GM12878 (cell line): ENCODE data around the gene S1PR2. TPM values are rescaled to one million over a fixed set of nuclear protein-coding genes. Genes with fewer than 3 reads are reported as not detected.

ENCODE experiments used
- ATAC-seq: fragments of 200-7000 bp; cut with Tn5 transposase; 3 replicates; pipeline ENCODE4 v1.9.1; 2020; ENCODE audit warnings: mild to moderate bottlenecking, moderate library complexity
- BruUV-seq: library from RNA; stranded (reverse); fragments of 400-500 nt; replicated peaks from 2 replicates; lab custom pipeline; 2021; lab: Mats Ljungman, UMichigan
- CTCF ChIA-PET: fragments of 300-600 bp; sonication (Branson Sonifier 250); formaldehyde crosslinking; extraction: SDS; loops from one replicate; lab custom pipeline; 2021; ENCODE audit warnings: inconsistent platforms; lab: Yijun Ruan, JAX
- POLR2A ChIA-PET: fragments of 350-600 bp; formaldehyde crosslinking; extraction: SDS; loops from one replicate; lab custom pipeline; 2021; ENCODE audit warnings: inconsistent platforms; lab: Charles Lee
- RAD21 ChIA-PET: fragments of 300-600 bp; sonication (Branson Sonifier 250); formaldehyde crosslinking; loops from one replicate; lab custom pipeline; 2023; ENCODE audit warnings: antibody characterized with exemption; ENCODE audit not compliant: unreplicated experiment; lab: Charles Lee
- SMC1A ChIA-PET: fragments of 300-600 bp; sonication (Branson Sonifier 250); formaldehyde crosslinking; loops from one replicate; lab custom pipeline; 2023; ENCODE audit not compliant: unreplicated experiment, uncharacterized antibody; lab: Charles Lee
- DNase-seq: peaks from one replicate; pipeline ENCODE4 v3.0.0-alpha.2; 2011; ENCODE audit warnings: low read depth, low spot score
- FAIRE-seq: peaks from 3 replicates; lab custom pipeline; 2011; peaks lifted over from hg19 to GRCh38; lab: Jason Lieb, UNC
- H2AFZ ChIP-seq: 2 replicates; pipeline ENCODE4 v1.6.0; 2011; ENCODE audit warnings: low read depth, low read length, control low read depth; ENCODE audit not compliant: control insufficient read depth
- H3K27ac ChIP-seq: 2 replicates; pipeline ENCODE4 v1.5.1; 2011; ENCODE audit warnings: control low read depth; ENCODE audit not compliant: control insufficient read depth, insufficient read depth
- H3K27me3 ChIP-seq, 2 experiments: replicated peaks in 1 of 2; 2 replicates each; pipeline versions ENCODE4 v1.6.0 to v1.6.1; 2011; ENCODE audit warnings: low read length in 1 of 2; ENCODE audit not compliant: control insufficient read depth in 2 of 2, insufficient read depth in 2 of 2
- H3K36me3 ChIP-seq, 2 experiments: 2 replicates each; pipeline ENCODE4 v1.5.1; 2011; ENCODE audit warnings: low read length in 1 of 2; ENCODE audit not compliant: control insufficient read depth in 2 of 2, insufficient read depth in 2 of 2
- H3K4me1 ChIP-seq: 2 replicates; pipeline ENCODE4 v1.6.1; 2011; ENCODE audit warnings: mild to moderate bottlenecking, low read length, moderate library complexity, mixed read lengths; ENCODE audit not compliant: control insufficient read depth, insufficient read depth
- H3K4me2 ChIP-seq: 2 replicates; pipeline ENCODE4 v1.6.0; 2011; ENCODE audit warnings: control low read depth; ENCODE audit not compliant: control insufficient read depth, insufficient read depth
- H3K4me3 ChIP-seq: fragments of 200-600 bp; sonication (generic); 2 replicates; pipeline ENCODE4 v1.5.1; 2016
- H3K79me2 ChIP-seq: 2 replicates; pipeline ENCODE4 v1.6.0; 2011; ENCODE audit warnings: low read length; ENCODE audit not compliant: control insufficient read depth, insufficient read depth
- H3K9ac ChIP-seq: 2 replicates; pipeline ENCODE4 v1.8.0; 2011; ENCODE audit warnings: low read length, control low read depth, mixed read lengths; ENCODE audit not compliant: control insufficient read depth, insufficient read depth
- H3K9me3 ChIP-seq: replicated peaks from 3 replicates; pipeline ENCODE4 v1.5.1; 2011; ENCODE audit warnings: mild to moderate bottlenecking, low read length; ENCODE audit not compliant: control insufficient read depth, insufficient read depth
- H4K20me1 ChIP-seq: 2 replicates; pipeline ENCODE4 v1.6.0; 2011; ENCODE audit not compliant: control insufficient read depth, insufficient read depth
- ATF3 ChIP-seq: IDR thresholded peaks from 2 replicates; pipeline ENCODE4 v1.6.1; 2011; ENCODE audit warnings: low read depth, mild to moderate bottlenecking, low read length, moderate library complexity, borderline replicate concordance; ENCODE audit errors: extremely low read depth
- BMI1 ChIP-seq: fragments of 450-650 bp; IDR thresholded peaks from 2 replicates; pipeline ENCODE4 v1.6.1; 2016; ENCODE audit warnings: mild to moderate bottlenecking, moderate library complexity, borderline replicate concordance
- CHD2 ChIP-seq: IDR thresholded peaks from 2 replicates; pipeline ENCODE4 v1.6.1; 2011; ENCODE audit warnings: low read depth, low read length, improper control_type of control experiment, borderline replicate concordance
- EGR1 ChIP-seq, 2 experiments: IDR thresholded peaks; 1 replicate in 1 of 2; 2 replicates in 1 of 2; pipeline ENCODE4 v1.6.1; 2011 to 2012; ENCODE audit warnings: low read depth in 2 of 2, low read length in 2 of 2, borderline replicate concordance in 1 of 2, mild to moderate bottlenecking in 1 of 2, moderate library complexity in 1 of 2
- EZH2 ChIP-seq: IDR thresholded peaks from 2 replicates; pipeline ENCODE4 v1.6.1; 2012; ENCODE audit warnings: low read depth, mild to moderate bottlenecking, control low read depth, inconsistent platforms, low read length, borderline replicate concordance; ENCODE audit not compliant: control insufficient read depth
- HDAC6 ChIP-seq: fragments of 200-600 bp; sonication (generic); IDR thresholded peaks from one replicate; pipeline ENCODE4 v1.8.0; 2017; ENCODE audit warnings: antibody characterized with exemption; ENCODE audit not compliant: unreplicated experiment
- IKZF2 ChIP-seq, 2 experiments: fragments of 450-650 bp; IDR thresholded peaks; 2 replicates each; pipeline ENCODE4 v1.6.1; 2017; ENCODE audit warnings: mild to moderate bottlenecking in 2 of 2, moderate library complexity in 2 of 2
- MAX ChIP-seq: IDR thresholded peaks from 2 replicates; pipeline ENCODE4 v1.6.1; 2012; ENCODE audit warnings: low read depth, low read length, improper control_type of control experiment
- MXI1 ChIP-seq: fragments of 150-350 bp; IDR thresholded peaks from 2 replicates; pipeline ENCODE4 v1.6.1; 2011; ENCODE audit warnings: low read depth, mild to moderate bottlenecking, inconsistent platforms, low read length, improper control_type of control experiment
- PAX5 ChIP-seq: IDR thresholded peaks from 2 replicates; pipeline ENCODE4 v1.6.1; 2011; ENCODE audit warnings: low read depth, low read length, borderline replicate concordance
- PRDM15 ChIP-seq: fragments of 450-650 bp; formaldehyde crosslinking; IDR thresholded peaks from 2 replicates; pipeline ENCODE4 v1.4.0; 2020; ENCODE audit warnings: mild to moderate bottlenecking, moderate library complexity
- RB1 ChIP-seq: fragments of 450-650 bp; formaldehyde crosslinking; IDR thresholded peaks from 2 replicates; pipeline ENCODE4 v1.6.1; 2017; ENCODE audit warnings: mild to moderate bottlenecking, borderline replicate concordance
- USF1 ChIP-seq: IDR thresholded peaks from 2 replicates; pipeline ENCODE4 v1.6.1; 2011; ENCODE audit warnings: borderline replicate concordance, low read depth, mild to moderate bottlenecking, moderate library complexity, mixed read lengths, low read length; ENCODE audit not compliant: insufficient read depth; ENCODE audit errors: extremely low read length
- ZBTB4 ChIP-seq: fragments of 450-650 bp; formaldehyde crosslinking; IDR thresholded peaks from 2 replicates; pipeline ENCODE4 v1.4.0; 2022; ENCODE audit warnings: mild to moderate bottlenecking, moderate library complexity
- WGBS: methylation state at CpG from one replicate; pipeline ENCODE4 v1.1.6; 2016; ENCODE audit warnings: low lambda C conversion rate; ENCODE audit not compliant: insufficient replicate concordance, insufficient coverage; ENCODE audit errors: missing lambda C conversion rate; 5-methylcytosine and 5-hydroxymethylcytosine counted together
- in situ Hi-C: fragments of 300-500 bp; cut with MboI; formaldehyde crosslinking; loops from 9 replicates; pipeline ENCODE4 v1.14.3; 2018; ENCODE audit warnings: mixed read lengths
- intact Hi-C: fragments of 100-400 bp; cut with micrococcal nuclease; formaldehyde crosslinking; loops from one replicate; pipeline ENCODE4 v1.14.2; 2022; ENCODE audit not compliant: unreplicated experiment
- polyA plus RNA-seq, 11 experiments: library from polyadenylated mRNA; depleted of rRNA in 4 of 11; unstranded in 6 of 11; stranded (reverse) in 5 of 11; fragments of >200 nt; fragmentation: Nextera tagmentation in 4 of 11; fragmentation: Illumina TruSeq in 1 of 11; extraction: Ambion mirVana in 4 of 11; extraction: Trizol in 1 of 11; gene quantifications; 1 replicate in 1 of 11; 2 replicates in 10 of 11; pipeline versions ENCODE4 v1.2.1 to v1.2.3, GENCODE V29; 2011 to 2016; ENCODE audit warnings: inconsistent platforms in 2 of 11, missing spikeins in 2 of 11, low read depth in 1 of 11
- total RNA-seq, 4 experiments: library from RNA; depleted of rRNA in 3 of 4; stranded (reverse); fragments of >200 nt in 3 of 4; fragmentation: Illumina TruSeq in 1 of 4; extraction: Trizol in 1 of 4; gene quantifications; 2 replicates each; pipeline versions ENCODE4 v1.2.1 to v1.2.3, GENCODE V29; 2013 to 2021

The S1PR2 gene
- total and polyA plus RNA-seq, 10 of the 15 experiments (the other 5 are each of a cell fraction or from before 2014, with no cell fraction given) = 4.9 to 26.8 (median 11.6) TPM

GRCh38 chr19:10278935-10279334, 47.8 kb upstream of the S1PR2 start:
- FAIRE-seq (no peak), DNase-seq (no peak), ATAC-seq (no peak)
- H3K4me2 ChIP-seq = peak overlapping the region; percentile 4; the same call in 1 of the 2 replicates
- no peak overlapping the region for H3K9ac ChIP-seq
- H3K79me2 ChIP-seq = peaks cover 44% of the 10 kb centered on the region
- 31% methylated on average over 1 of the region's 1 CpG for WGBS
- ChIA-PET CTCF (interaction anchor here (1.0 to 2.8 kb wide), 4 partner anchors 10 to 112 kb away, joined by 4 to 11 read pairs (median 6); partner anchors contain the start of gene ICAM5), SMC1A (interaction anchor here (0.9 to 3.1 kb wide), 4 partner anchors 10 to 479 kb away, joined by 3 to 17 read pairs (median 9); partner anchors contain the start of gene ICAM5), POLR2A (interaction anchor here (1.1 to 1.8 kb wide), 2 partner anchors 8 to 10 kb away, joined by 4 to 6 read pairs; partner anchors contain the start of genes ICAM1 and ICAM5), RAD21 (interaction anchor here (1.1 to 1.8 kb wide), 2 partner anchors 10 to 112 kb away, joined by 4 to 7 read pairs; partner anchors contain the start of gene ICAM5)
- H4K20me1 ChIP-seq = peaks cover 4% of the 10 kb centered on the region; the same call in 1 of the 2 replicates
- intact Hi-C loops = no loop called here
- H3K36me3 ChIP-seq = peaks cover 24 to 26% of the 10 kb centered on the region in 2 experiments; a peak in 3 of 4 replicates
- no peak overlapping the region for H2AFZ ChIP-seq
- H3K4me3 ChIP-seq = peak overlapping the region; percentile 47
- H3K4me1 ChIP-seq = peaks cover 5% of the 10 kb centered on the region
- H3K9me3 ChIP-seq = no peaks in the 10 kb centered on the region
- in situ Hi-C loops = no loop called here
- no TSS peak for BruUV-seq
- H3K27me3 ChIP-seq = no peaks in the 10 kb centered on the region
- H3K27ac ChIP-seq = no peak overlapping the region
- TF ChIP-seq EGR1 (IDR thresholded peaks at IDR 0.05; ENCODE audit: borderline replicate concordance in 1 of 2, low read depth in 2 of 2, low read length in 2 of 2) (no peak), CHD2 (no peak), USF1 (no peak), PRDM15 (CRISPR knock-in tag) (no peak), HDAC6 (no peak), BMI1 (no peak), ATF3 (no peak), ZBTB4 (CRISPR knock-in tag) (no peak), MAX (no peak), EZH2 (no peak), RB1 (no peak), IKZF2 (IDR thresholded peaks at IDR 0.05) (no peak), PAX5 (no peak), MXI1 (no peak)
